Mesothelial cell of epicardium (in vitro differentiated cells): ENCODE results near the gene GRB10. TPM values are rescaled to one million over a fixed set of nuclear protein-coding genes. Genes with fewer than 3 reads are reported as not detected.

Experiments used
- DNase-seq, 2 experiments: peaks; one replicate each; pipeline ENCODE4 v3.0.0; 2021; ENCODE audit warnings: low spot score in 2 of 2; ENCODE audit not compliant: unreplicated experiment in 2 of 2
- H3K27ac Mint-ChIP-seq: 2 replicates; pipeline ENCODE4 v1.8.0; 2021; ENCODE audit warnings: mixed read lengths
- H3K27me3 Mint-ChIP-seq: 2 replicates; pipeline ENCODE4 v1.8.0; 2021; ENCODE audit warnings: low read depth, mixed read lengths
- H3K36me3 Mint-ChIP-seq: 2 replicates; pipeline ENCODE4 v1.8.0; 2021; ENCODE audit warnings: mixed read lengths
- H3K4me1 Mint-ChIP-seq: 2 replicates; pipeline ENCODE4 v1.8.0; 2021; ENCODE audit warnings: mixed read lengths
- H3K4me3 Mint-ChIP-seq: 2 replicates; pipeline ENCODE4 v1.8.0; 2021; ENCODE audit warnings: mild to moderate bottlenecking, moderate library complexity, mixed read lengths
- H3K9me3 Mint-ChIP-seq: 2 replicates; pipeline ENCODE4 v1.8.0; 2021; ENCODE audit warnings: mixed read lengths
- CTCF ChIP-seq: fragments of 200-600 bp; sonication (generic); IDR thresholded peaks from one replicate; pipeline ENCODE4 v1.5.0; 2021; ENCODE audit warnings: antibody characterized with exemption; ENCODE audit not compliant: unreplicated experiment
- total RNA-seq: library from RNA; stranded (reverse); gene quantifications from 3 replicates; pipeline ENCODE4 v1.2.1, GENCODE V29; 2021

GRB10 gene
- total RNA-seq, 1 donor from 2014 or later = 59.2 TPM

DNA sequence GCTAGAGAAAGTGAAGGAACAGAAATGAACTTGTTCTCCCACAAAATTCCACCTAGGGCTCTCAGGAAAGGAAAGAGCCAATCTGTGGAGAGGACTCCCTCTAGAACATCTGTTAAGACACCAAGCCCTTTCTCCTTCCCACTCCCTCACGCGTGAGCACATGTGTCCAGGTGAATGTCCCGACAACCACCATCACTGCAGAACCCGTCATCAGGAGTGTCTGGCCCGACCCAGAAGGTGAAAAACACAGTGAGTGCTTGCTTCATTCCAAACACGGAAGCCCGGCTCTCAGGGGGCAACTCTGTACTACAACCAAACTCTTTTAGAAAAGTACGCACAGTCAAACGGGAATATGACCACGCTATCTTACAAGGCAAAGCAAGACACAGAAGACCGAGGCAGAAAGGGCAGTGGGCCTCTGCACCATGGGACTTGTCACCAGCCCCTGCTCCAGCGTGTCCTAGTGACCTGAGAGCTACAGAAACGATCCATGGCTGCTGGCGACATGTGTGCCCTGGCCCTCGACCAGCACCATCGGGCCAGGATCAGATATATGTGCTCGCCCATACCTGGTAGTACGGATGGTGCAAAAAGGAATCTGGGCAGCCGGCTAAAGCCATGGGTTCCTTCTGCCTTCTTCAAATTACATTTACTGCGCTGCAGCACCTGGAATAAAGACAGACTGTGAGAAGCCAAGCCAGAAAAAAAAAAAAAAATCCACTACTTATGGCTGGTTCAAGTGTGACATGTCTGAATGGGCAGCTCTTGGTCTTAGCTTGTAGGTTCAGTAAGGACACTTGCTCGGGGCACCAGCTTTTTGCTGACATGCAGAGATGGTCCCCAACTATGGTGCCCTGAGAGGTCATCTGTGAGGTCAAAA, 50.8 kb downstream of the GRB10 start:
- DNase-seq = no peak
- Mint-ChIP-seq H3K27ac (no peak overlapping the region), H3K9me3 (peaks cover 7% of the 10 kb centered on the region), H3K4me1 (peaks cover 19% of the 10 kb centered on the region), H3K36me3 (peaks cover 7% of the 10 kb centered on the region), H3K27me3 (no peaks in the 10 kb centered on the region), H3K4me3 (no peak overlapping the region)
- no peak for TF ChIP-seq CTCF

DNA sequence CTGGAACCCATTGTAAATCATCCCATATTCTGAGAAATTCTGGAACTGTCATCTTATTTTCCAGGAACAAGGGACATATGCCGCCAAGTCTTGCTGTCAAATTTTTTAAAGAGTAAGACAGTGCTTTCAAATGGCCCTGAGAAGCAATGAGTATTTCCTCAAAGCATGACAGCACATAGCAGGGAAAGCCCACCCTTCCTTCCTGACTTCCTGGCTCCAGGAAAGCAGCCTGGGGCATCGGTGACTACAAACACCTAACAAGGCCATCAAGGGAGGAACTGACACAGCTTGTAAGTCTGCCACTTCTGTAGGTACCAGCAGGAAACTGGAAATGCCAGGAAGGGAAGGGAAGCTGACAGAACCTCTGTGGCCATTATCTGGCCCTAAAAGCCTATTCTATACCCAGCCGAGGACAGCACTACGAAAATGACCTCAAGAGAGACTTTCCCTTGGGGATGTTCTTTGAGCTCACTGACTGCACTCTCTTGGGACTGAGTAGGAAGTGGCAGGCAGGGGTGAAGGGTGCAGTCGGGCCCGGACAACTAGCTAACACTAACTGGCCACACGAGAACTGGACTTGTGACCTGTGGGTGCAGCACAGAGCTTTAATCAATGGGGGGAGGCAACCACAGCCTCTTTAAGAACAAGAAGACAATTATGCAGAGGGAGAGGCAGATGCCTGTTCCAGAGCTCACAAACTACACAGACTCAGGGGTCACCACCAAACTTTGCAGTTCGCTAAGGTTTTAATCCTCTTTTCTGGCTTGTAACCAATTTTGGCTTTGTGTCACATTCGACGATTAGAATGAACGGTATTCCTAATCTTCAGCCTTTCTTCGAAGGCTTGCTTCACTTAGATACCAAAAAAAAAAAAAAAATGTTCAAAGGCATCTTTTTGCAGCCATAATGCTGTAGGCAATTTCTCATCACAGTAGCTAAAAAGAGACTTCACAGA, 52.0 kb downstream of the GRB10 start:
- H3K27me3 Mint-ChIP-seq = no peaks in the 10 kb centered on the region
- DNase-seq = no peak

GRCh38 chr7:50729962-50730361, 52.7 kb downstream of the GRB10 start:
- Mint-ChIP-seq H3K36me3 (peaks cover 4% of the 10 kb centered on the region), H3K9me3 (no peaks in the 10 kb centered on the region), H3K27ac (peak overlapping the region; percentile 53), H3K27me3 (no peaks in the 10 kb centered on the region), H3K4me1 (peaks cover 19% of the 10 kb centered on the region), H3K4me3 (no peak overlapping the region)
- no peak for TF ChIP-seq CTCF
- DNase-seq = no peak

More for the DNA sequence above, 52.0 kb downstream of the GRB10 start:
- Mint-ChIP-seq H3K27ac (no peak overlapping the region), H3K9me3 (peaks cover 4% of the 10 kb centered on the region), H3K4me1 (peaks cover 19% of the 10 kb centered on the region), H3K4me3 (no peak overlapping the region), H3K36me3 (peaks cover 7% of the 10 kb centered on the region)
- TF ChIP-seq CTCF = no peak

- no peaks in the 10 kb centered on the region for H3K9me3 Mint-ChIP-seq
- no peaks in the 10 kb centered on the region for H3K27me3 Mint-ChIP-seq
- no peak for DNase-seq
- H3K4me1 Mint-ChIP-seq = peaks cover 19% of the 10 kb centered on the region
- H3K4me3 Mint-ChIP-seq = no peak overlapping the region
- H3K36me3 Mint-ChIP-seq = peaks cover 4% of the 10 kb centered on the region
- TF ChIP-seq CTCF = no peak
- no peak overlapping the region for H3K27ac Mint-ChIP-seq
Measured at GRCh38 chr7:50728184-50728583, 54.5 kb downstream of the GRB10 start.

DNA sequence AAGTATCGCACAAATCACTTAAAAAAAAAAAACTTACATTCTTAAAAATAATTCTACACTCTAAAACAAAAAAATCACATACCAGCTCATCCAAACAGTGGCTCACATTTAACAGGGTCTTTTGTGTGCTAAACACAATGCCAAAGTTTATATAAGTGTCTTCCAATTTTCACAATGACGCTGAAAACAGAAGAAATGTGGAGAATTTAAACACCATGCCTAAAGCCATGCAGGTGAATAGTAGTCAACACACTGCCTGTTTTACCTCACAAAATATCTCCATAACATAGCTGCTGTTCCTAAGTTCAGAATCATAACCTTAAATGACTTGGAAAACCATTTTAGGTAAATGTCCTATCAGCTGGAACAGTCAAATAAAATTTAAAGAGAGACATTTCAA, 55.0 kb downstream of the GRB10 start:
- H3K9me3 Mint-ChIP-seq = no peaks in the 10 kb centered on the region
- DNase-seq = no peak
- no peaks in the 10 kb centered on the region for H3K27me3 Mint-ChIP-seq
- H3K4me3 Mint-ChIP-seq = no peak overlapping the region
- H3K36me3 Mint-ChIP-seq = peaks cover 4% of the 10 kb centered on the region
- H3K27ac Mint-ChIP-seq = no peak overlapping the region
- peaks cover 19% of the 10 kb centered on the region for H3K4me1 Mint-ChIP-seq
- TF ChIP-seq CTCF = no peak
